HUES64 (cell line): ENCODE data around the gene FSTL4.

Source experiments
- H3K27ac ChIP-seq: 2 replicates; pipeline ENCODE4 v1.7.0; 2013; ENCODE audit warnings: low read depth, low read length, inconsistent platforms
- H3K27me3 ChIP-seq: 2 replicates; pipeline ENCODE4 v1.6.1; 2013; ENCODE audit warnings: mild to moderate bottlenecking, low read length; ENCODE audit not compliant: insufficient read depth
- H3K36me3 ChIP-seq: 2 replicates; pipeline ENCODE4 v1.6.1; 2013; ENCODE audit warnings: mild to moderate bottlenecking, low read length; ENCODE audit not compliant: insufficient read depth
- H3K4me1 ChIP-seq: 2 replicates; pipeline ENCODE4 v1.6.1; 2013; ENCODE audit warnings: mild to moderate bottlenecking, low read length, moderate library complexity; ENCODE audit not compliant: insufficient read depth
- H3K4me3 ChIP-seq: 2 replicates; pipeline ENCODE4 v1.5.1; 2013; ENCODE audit warnings: mild to moderate bottlenecking, low read length, moderate library complexity
- H3K9ac ChIP-seq: 2 replicates; pipeline ENCODE4 v1.6.1; 2013; ENCODE audit warnings: mild to moderate bottlenecking, low read depth, low read length
- H3K9me3 ChIP-seq: 2 replicates; pipeline ENCODE4 v1.6.1; 2013; ENCODE audit warnings: low read depth, low read length; ENCODE audit not compliant: insufficient read depth
- WGBS: fragments of 150-250, 120-280 bp; methylation state at CpG from one replicate; pipeline ENCODE4 v1.1.7; 2013; ENCODE audit warnings: missing lambda C conversion rate; 5-methylcytosine and 5-hydroxymethylcytosine counted together

The FSTL4 gene

DNA sequence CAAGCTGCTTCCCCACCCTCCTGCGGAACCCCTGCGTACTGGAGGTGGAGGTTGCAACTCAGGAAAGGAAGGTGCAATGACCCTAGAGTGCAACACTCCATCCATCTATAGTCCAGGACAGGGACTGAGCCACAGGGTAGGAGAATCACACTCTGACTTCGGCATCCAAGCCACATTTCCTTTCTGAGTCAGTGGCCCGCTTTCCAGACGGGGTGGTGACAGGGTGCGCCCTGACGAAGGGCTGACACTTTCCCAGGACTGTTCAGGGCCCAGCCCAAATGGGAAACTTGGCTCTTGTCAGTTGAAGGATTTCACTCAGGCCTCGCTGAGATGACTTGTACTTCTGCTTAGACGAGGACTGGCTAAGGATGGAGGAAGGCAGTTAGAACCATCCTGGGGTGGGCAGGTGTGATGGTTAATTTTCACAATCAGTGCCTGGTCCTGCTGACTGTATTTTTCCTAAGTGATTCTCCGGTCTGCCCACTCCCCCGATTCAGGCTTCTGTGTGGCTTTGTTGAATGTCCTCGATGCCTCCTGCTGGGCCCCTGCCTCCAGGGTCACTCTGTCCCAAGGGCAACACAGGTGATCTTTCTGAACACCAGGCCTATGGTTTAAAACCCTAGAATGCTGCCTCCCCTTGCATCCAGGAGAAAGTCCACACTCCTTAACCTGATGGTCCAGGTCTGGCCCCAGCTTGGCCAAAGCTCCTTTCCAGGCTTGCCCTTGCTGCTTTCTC lies 228.1 kb downstream of the FSTL4 start:
- H3K9ac ChIP-seq: no peak overlapping the region
- no peak overlapping the region for H3K27ac ChIP-seq
- H3K27me3 ChIP-seq: no peaks in the 10 kb centered on the region
- H3K4me1 ChIP-seq: peaks cover 18% of the 10 kb centered on the region
- no peak overlapping the region for H3K4me3 ChIP-seq
- 88% methylated on average over 10 of the region's 12 CpGs for WGBS
- H3K9me3 ChIP-seq: no peaks in the 10 kb centered on the region
- no peaks in the 10 kb centered on the region for H3K36me3 ChIP-seq

GRCh38 chr5:133383580-133383939 lies 228.8 kb downstream of the FSTL4 start:
- Histone ChIP-seq H3K4me3 (no peak overlapping the region), H3K27ac (no peak overlapping the region), H3K27me3 (no peaks in the 10 kb centered on the region), H3K9me3 (peaks cover 3% of the 10 kb centered on the region; the same call in 1 of the 2 replicates), H3K9ac (no peak overlapping the region), H3K36me3 (no peaks in the 10 kb centered on the region), H3K4me1 (peaks cover 18% of the 10 kb centered on the region)
- 53% methylated on average over 9 of the region's 9 CpGs for WGBS

- peaks cover 18% of the 10 kb centered on the region for H3K4me1 ChIP-seq
- 85% methylated on average over 8 of the region's 8 CpGs for WGBS
- H3K9me3 ChIP-seq: peaks cover 10% of the 10 kb centered on the region
- H3K9ac ChIP-seq: no peak overlapping the region
- no peak overlapping the region for H3K27ac ChIP-seq
- no peaks in the 10 kb centered on the region for H3K27me3 ChIP-seq
- no peaks in the 10 kb centered on the region for H3K36me3 ChIP-seq
- H3K4me3 ChIP-seq: no peak overlapping the region
Observed at GRCh38 chr5:133382661-133383579, 229.4 kb downstream of the FSTL4 start.

GRCh38 chr5:133381571-133382365 lies 230.6 kb downstream of the FSTL4 start:
- Histone ChIP-seq H3K4me3 (no peak overlapping the region), H3K9me3 (peaks cover 20% of the 10 kb centered on the region), H3K9ac (no peak overlapping the region), H3K36me3 (no peaks in the 10 kb centered on the region), H3K27me3 (no peaks in the 10 kb centered on the region), H3K27ac (no peak overlapping the region), H3K4me1 (peaks cover 18% of the 10 kb centered on the region)
- 87% methylated on average over 14 of the region's 14 CpGs for WGBS

- H3K4me3 ChIP-seq: no peak overlapping the region
- peaks cover 20% of the 10 kb centered on the region for H3K9me3 ChIP-seq
- H3K4me1 ChIP-seq: peaks cover 18% of the 10 kb centered on the region
- no peaks in the 10 kb centered on the region for H3K36me3 ChIP-seq
- H3K9ac ChIP-seq: no peak overlapping the region
- WGBS: 90% methylated on average over 2 of the region's 3 CpGs
- H3K27me3 ChIP-seq: no peaks in the 10 kb centered on the region
- H3K27ac ChIP-seq: no peak overlapping the region
Observed at GRCh38 chr5:133381041-133381440, 231.3 kb downstream of the FSTL4 start.

- WGBS: 90% methylated on average over 3 of the region's 3 CpGs
- no peak overlapping the region for H3K4me3 ChIP-seq
- no peaks in the 10 kb centered on the region for H3K36me3 ChIP-seq
- H3K4me1 ChIP-seq: 0 out of 2 replicates have a peak, but pooled peaks cover 3% of the 10 kb centered on the region
- no peak overlapping the region for H3K27ac ChIP-seq
- H3K27me3 ChIP-seq: no peaks in the 10 kb centered on the region
- peaks cover 20% of the 10 kb centered on the region for H3K9me3 ChIP-seq
- H3K9ac ChIP-seq: no peak overlapping the region
Observed at GRCh38 chr5:133377736-133378135, 234.6 kb downstream of the FSTL4 start.

DNA sequence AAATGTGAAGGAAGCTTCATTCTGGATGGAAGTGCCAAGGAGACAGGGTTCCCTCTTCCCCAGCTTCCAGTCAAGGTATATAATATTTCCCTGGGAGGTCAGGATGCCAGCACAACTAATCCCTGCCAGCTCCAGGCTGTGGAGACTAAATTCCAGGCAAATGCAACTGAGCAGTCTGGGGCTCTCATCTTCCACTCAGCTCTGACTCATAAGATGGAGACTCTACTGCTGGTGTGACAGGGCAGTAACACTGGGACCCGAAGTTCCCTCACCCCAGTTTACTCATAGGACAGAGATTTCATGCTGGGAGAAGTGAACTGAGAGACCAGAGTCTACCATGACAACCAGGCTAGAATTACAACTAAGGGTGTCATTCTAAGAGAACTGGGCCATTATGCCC lies 235.4 kb downstream of the FSTL4 start:
- WGBS: 92% methylated on average over 1 of the region's 1 CpG
- no peak overlapping the region for H3K9ac ChIP-seq

DNA sequence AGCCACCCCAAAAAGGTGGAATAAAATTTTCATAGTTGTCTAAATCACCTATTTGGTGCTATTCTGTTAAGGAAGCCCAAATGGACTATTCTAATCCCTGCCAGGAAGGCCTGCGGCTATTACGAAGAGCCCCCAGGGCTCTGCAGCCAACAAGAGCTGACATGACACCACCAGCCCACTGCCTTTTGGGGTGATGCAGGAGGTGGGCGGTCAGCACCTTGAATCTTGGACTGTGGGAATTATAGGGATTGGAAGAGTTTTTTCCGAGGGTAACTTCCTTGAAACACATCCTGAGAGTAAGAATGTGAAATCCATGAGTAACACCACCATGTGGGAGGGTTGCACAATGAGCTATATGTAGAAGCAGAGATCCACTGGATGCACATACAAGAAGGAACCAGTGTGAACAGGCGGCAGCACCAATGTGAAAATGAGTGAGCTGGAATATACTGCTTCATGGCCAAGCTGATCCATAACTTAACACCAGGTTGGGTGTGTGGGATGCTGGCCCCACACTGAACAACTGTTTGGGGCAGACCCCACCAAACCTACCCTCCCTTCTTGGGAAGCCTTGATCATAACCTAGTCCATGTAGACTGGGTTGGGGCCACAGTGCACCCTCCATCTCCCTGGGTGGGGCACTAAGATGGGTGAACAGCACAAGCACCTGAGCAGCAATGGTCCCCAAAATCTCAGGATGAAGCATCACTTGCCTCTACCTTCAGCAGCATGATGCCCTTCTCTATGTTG lies 239.0 kb downstream of the FSTL4 start:
- 97% methylated on average over 5 of the region's 5 CpGs for WGBS
- Histone ChIP-seq H3K4me1 (0 out of 2 replicates have a peak, but pooled peaks cover 4% of the 10 kb centered on the region), H3K4me3 (no peak overlapping the region), H3K36me3 (no peaks in the 10 kb centered on the region), H3K27ac (no peak overlapping the region), H3K9ac (no peak overlapping the region), H3K9me3 (peaks cover 14% of the 10 kb centered on the region), H3K27me3 (no peaks in the 10 kb centered on the region)

More for the DNA sequence above, 235.4 kb downstream of the FSTL4 start:
- Histone ChIP-seq H3K4me3 (no peak overlapping the region), H3K36me3 (no peaks in the 10 kb centered on the region), H3K27ac (no peak overlapping the region), H3K9me3 (peaks cover 20% of the 10 kb centered on the region), H3K4me1 (0 out of 2 replicates have a peak, but pooled peaks cover 4% of the 10 kb centered on the region), H3K27me3 (no peaks in the 10 kb centered on the region)

- Histone ChIP-seq H3K9ac (no peak overlapping the region), H3K9me3 (peaks cover 7% of the 10 kb centered on the region; the same call in 1 of the 2 replicates), H3K27ac (no peak overlapping the region), H3K4me1 (0 out of 2 replicates have a peak, but pooled peaks cover 4% of the 10 kb centered on the region), H3K36me3 (no peaks in the 10 kb centered on the region), H3K4me3 (no peak overlapping the region), H3K27me3 (no peaks in the 10 kb centered on the region)
- WGBS: 75% methylated on average over 7 of the region's 7 CpGs
Observed at GRCh38 chr5:133372293-133372937, 239.9 kb downstream of the FSTL4 start.
